Colonic mucosa (tissue), 4 donors: ENCODE measurements around the gene BCAS3. TPM values are rescaled to one million over a fixed set of nuclear protein-coding genes. Genes with fewer than 3 reads are reported as not detected.
"Not testable (repeated sequence)": the region's sequence is repeated elsewhere in the genome, so short reads cannot be mapped to it uniquely, and the experiment has no call there.

Source experiments
- DNase-seq: peaks from one replicate; pipeline ENCODE4 v3.0.0-alpha.2; 2020
- H3K27ac ChIP-seq: fragments of 200-600 bp; one replicate; pipeline ENCODE4 v1.8.0; 2021
- H3K27me3 ChIP-seq: fragments of 200-600 bp; one replicate; pipeline ENCODE4 v1.8.0; 2021
- H3K36me3 ChIP-seq: fragments of 200-600 bp; one replicate; pipeline ENCODE4 v1.8.0; 2021
- H3K4me1 ChIP-seq: fragments of 200-600 bp; one replicate; pipeline ENCODE4 v1.8.0; 2021; ENCODE audit warnings: mild to moderate bottlenecking
- H3K4me3 ChIP-seq: fragments of 200-600 bp; one replicate; pipeline ENCODE4 v1.8.0; 2021
- H3K9ac ChIP-seq, 2 donors: one replicate each; pipeline ENCODE4 v1.7.0; 2013; ENCODE audit warnings: control low read depth in 2 of 2, low read depth in 2 of 2, low read length in 2 of 2
- H3K9me3 ChIP-seq: fragments of 200-600 bp; one replicate; pipeline ENCODE4 v1.8.0; 2021
- intact Hi-C: fragments of 100-400 bp; cut with DNase I; formaldehyde crosslinking; loops from one replicate; pipeline ENCODE4 v1.14.1; 2022
- total RNA-seq, 2 donors: library from RNA; stranded (reverse); fragmentation: NEBNext Ultra II Directional in 1 of 2; extraction: Animal tissue kit (Norgen Biotek cat#: 25700) in 1 of 2; gene quantifications; one replicate each; pipeline ENCODE4 v1.2.1, GENCODE V29; 2021
- TF ChIP-seq, protein P1 (sequence below): fragments of 200-600 bp; IDR thresholded peaks from one replicate; pipeline ENCODE4 v1.8.0; 2022; ENCODE audit warnings: antibody characterized with exemption, mild to moderate bottlenecking
- donor health status: healthy.
- donor health status: DM: no; HTN: no; CAD: no.
- donor health status: DM: no; HTN: no; CAD: no.

Gene BCAS3
- total RNA-seq, 2 donors from 2014 or later, result 11.0 to 17.8 TPM

DNA sequence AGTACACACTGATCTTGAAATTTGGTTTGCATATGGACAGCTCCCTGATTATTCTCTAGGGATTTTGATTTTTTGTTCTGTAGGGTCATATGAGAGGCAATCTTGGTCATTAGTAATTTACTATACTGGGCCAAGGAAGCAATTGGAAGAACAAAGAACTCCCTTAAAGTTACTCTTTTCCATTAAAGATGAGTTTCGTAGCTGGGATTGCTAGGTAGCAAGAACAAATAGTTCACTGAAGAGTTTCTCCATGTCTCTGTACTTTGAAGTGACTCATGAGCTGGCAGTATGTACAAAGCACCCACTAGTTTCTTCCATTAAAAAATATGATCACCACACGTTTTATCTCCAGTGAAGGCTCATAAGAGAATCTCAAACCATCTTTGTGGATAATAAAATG is 6.2 kb upstream of the BCAS3 start:
- Histone ChIP-seq H3K27ac (no peak overlapping the region), H3K27me3 (no peaks in the 10 kb centered on the region), H3K36me3 (no peaks in the 10 kb centered on the region), H3K9ac (no peak overlapping the region), H3K4me3 (no peak overlapping the region), H3K9me3 (no peaks in the 10 kb centered on the region), H3K4me1 (no peaks in the 10 kb centered on the region)
- no peak for DNase-seq
- TF ChIP-seq, protein P1, sequence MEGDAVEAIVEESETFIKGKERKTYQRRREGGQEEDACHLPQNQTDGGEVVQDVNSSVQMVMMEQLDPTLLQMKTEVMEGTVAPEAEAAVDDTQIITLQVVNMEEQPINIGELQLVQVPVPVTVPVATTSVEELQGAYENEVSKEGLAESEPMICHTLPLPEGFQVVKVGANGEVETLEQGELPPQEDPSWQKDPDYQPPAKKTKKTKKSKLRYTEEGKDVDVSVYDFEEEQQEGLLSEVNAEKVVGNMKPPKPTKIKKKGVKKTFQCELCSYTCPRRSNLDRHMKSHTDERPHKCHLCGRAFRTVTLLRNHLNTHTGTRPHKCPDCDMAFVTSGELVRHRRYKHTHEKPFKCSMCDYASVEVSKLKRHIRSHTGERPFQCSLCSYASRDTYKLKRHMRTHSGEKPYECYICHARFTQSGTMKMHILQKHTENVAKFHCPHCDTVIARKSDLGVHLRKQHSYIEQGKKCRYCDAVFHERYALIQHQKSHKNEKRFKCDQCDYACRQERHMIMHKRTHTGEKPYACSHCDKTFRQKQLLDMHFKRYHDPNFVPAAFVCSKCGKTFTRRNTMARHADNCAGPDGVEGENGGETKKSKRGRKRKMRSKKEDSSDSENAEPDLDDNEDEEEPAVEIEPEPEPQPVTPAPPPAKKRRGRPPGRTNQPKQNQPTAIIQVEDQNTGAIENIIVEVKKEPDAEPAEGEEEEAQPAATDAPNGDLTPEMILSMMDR, result no peak
- intact Hi-C loops, result no loop called here

DNA sequence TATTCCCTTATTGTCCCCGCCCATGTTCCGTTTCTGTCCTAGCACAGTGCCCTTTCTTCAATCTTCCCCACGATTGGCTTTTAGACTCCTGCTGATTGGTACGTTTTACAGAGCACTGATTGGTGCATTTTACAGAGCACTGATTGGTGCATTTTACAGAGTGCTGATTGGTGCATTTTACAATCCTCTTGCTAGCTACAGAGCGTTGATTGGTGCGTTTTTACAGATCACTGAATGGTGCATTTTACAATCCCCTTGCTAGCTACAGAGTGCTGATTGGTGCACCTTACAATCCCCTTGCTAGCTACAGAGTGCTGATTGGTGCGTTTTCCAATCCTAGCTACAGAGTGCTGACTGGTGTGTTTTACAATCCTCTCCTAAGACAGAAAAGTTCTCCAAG is 3.0 kb upstream of the BCAS3 start:
- H3K9ac ChIP-seq, H3K27me3 ChIP-seq, H3K4me3 ChIP-seq, intact Hi-C loops, DNase-seq, H3K36me3 ChIP-seq, H3K27ac ChIP-seq, H3K9me3 ChIP-seq, H3K4me1 ChIP-seq: not testable (repeated sequence)

DNA sequence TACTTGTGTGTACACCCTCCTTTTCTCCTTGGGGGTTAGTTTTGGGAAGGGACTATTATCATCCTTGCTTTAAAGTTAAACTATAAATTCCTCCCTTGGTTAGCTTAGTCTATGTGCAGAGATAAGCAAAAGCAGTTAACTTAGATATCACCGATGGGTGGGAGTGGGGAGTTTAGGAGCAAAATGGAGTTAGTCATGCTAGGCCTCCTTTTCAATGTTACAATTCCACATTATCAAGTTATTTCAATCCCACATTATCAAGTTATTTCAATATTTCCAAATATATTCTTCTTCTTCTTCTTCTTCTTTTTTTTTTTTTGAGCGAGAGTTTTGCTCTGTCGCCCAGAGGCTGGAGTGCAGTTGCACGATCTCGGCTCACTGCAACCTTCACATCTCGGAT is 1.7 kb upstream of the BCAS3 start:
- Histone ChIP-seq H3K36me3 (no peaks in the 10 kb centered on the region), H3K4me1 (peaks cover 3% of the 10 kb centered on the region), H3K27ac (no peak overlapping the region), H3K27me3 (no peaks in the 10 kb centered on the region), H3K9me3 (no peaks in the 10 kb centered on the region), H3K9ac (no peak overlapping the region), H3K4me3 (no peak overlapping the region)
- DNase-seq, result no peak
- intact Hi-C loops, result no loop called here
- TF ChIP-seq, protein P1, result no peak

DNA sequence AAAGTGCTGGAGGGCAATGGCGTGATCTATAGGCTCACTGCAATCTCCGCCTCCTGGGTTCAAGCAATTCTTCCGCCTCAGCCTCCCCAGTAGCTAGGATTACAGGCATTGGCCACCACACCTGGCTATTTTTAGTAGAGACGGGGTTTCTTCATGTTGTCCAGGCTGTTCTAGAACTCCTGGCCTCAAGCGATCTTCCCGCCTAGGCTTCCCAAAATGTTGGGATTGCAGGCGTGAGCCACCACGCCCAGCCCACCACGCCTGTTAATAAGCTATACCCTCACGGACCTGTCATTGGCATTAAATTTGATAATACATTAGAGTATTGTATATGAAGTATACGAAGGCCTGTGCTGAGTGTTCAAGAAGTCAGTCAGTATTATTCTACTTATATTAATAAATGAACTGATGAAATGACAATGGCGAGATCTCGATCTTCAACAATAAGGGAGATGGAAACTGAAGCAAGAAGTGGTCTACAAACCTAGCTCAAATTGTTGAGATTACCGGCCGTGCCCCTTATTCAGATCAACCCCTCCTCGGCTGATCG is 818 bp upstream of the BCAS3 start:
- Histone ChIP-seq H3K4me3 (peak overlapping the region; percentile 73), H3K36me3 (no peaks in the 10 kb centered on the region), H3K9me3 (no peaks in the 10 kb centered on the region), H3K4me1 (peaks cover 3% of the 10 kb centered on the region), H3K9ac (peak overlapping the region in 1 of 2 donors; percentile 81), H3K27ac (peak overlapping the region; percentile 73), H3K27me3 (no peaks in the 10 kb centered on the region)
- intact Hi-C loops, result no loop called here
- no peak for DNase-seq
- TF ChIP-seq, protein P1, result no peak

DNA sequence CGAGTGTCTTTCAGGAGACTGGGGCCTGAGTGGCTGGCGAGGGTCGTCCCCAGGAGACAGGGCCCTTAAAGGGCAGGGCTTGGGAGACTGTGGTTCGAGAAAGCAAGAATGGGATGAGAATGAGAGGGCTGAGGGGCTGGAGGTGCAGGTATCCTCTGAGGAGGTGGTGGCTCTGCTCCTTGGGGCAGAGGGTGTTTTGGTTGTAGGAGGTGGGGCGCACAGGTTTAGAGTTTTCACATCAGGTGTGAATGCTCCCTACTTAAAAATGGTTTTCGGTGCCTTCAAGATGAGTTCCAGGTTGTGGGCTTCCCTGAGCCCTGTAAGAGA is 430 bp downstream of the BCAS3 start:
- H3K4me1 ChIP-seq, result peaks cover 3% of the 10 kb centered on the region
- no peaks in the 10 kb centered on the region for H3K36me3 ChIP-seq
- no peaks in the 10 kb centered on the region for H3K27me3 ChIP-seq
- H3K9me3 ChIP-seq, result no peaks in the 10 kb centered on the region
- H3K27ac ChIP-seq, result peak overlapping the region; percentile 73
- no peak for DNase-seq
- H3K9ac ChIP-seq, result peak overlapping the region; percentile 81 to 83
- H3K4me3 ChIP-seq, result peak overlapping the region; percentile 73
- intact Hi-C loops, result no loop called here
- TF ChIP-seq, protein P1, result no peak

DNA sequence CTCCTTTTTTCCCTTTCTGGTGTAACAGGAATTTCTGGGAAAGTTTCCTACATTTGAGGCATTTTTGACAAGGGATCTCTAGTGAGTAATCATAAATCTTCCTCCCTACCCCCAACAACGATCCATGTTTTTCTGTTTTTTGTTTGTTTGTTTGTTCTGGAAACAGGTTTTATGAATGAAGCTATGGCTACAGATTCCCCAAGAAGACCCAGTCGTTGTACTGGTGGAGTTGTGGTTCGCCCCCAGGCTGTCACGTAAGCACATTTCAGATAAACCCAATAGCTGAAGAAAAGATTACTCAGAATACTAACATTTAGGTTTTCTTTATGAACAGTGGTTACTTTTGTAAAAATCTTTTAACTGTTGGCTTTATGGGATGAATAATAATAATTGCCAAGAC is 1.6 kb downstream of the BCAS3 start:
- Histone ChIP-seq H3K9me3 (no peaks in the 10 kb centered on the region), H3K27ac (no peak overlapping the region), H3K36me3 (no peaks in the 10 kb centered on the region), H3K4me1 (peaks cover 3% of the 10 kb centered on the region), H3K27me3 (no peaks in the 10 kb centered on the region), H3K4me3 (no peak overlapping the region), H3K9ac (no peak overlapping the region)
- intact Hi-C loops, result no loop called here
- TF ChIP-seq, protein P1, result no peak
- no peak for DNase-seq
